ENCODE measurements around the gene FAM13B.

FAM13B gene

DNA sequence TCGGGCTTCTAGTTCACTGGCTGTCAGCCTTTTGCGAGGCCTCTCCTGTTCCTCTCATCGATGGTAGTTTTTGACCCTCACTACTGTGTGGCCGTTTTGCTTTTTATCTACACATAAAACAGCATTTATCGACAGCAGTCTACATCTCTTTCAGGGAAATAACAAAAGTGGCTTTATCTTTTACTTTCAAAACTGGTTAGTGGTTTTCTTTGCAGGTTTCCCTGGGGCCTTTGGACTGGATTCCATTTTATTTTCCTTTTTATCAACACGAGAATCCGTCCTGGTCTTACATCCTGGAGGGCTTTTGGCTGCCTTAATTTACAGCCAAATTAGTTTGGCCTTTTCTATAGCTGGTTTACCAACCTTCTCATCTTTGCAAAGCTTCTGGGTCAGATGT lies 144.4 kb downstream of the FAM13B start:
- peaks cover 26% of the 10 kb centered on the region for H3K4me1 ChIP-seq (ENCODE audit: control insufficient read depth, low read length)
- peaks cover 28% of the 10 kb centered on the region for H3K79me2 ChIP-seq (ENCODE audit: control insufficient read depth, low read length)
- H3K27me3 ChIP-seq (ENCODE audit: control insufficient read depth, low read length): no peaks in the 10 kb centered on the region
- H3K9me2 ChIP-seq (replicated peaks; ENCODE audit: control insufficient read depth, low read length): no peaks in the 10 kb centered on the region
- peak overlapping the region; percentile 71 for H3K4me2 ChIP-seq (ENCODE audit: low read length)
- H3K4me3 ChIP-seq (ENCODE audit: low read length): peak overlapping the region; percentile 82
- no peaks in the 10 kb centered on the region for H3K9me3 ChIP-seq (ENCODE audit: control insufficient read depth, insufficient read depth, low read length)
- TF ChIP-seq EZH2phosphoT487 (IDR thresholded peaks at IDR 0.05; ENCODE audit: borderline replicate concordance, low read length): no peak
- TF ChIP-seq, protein P1, sequence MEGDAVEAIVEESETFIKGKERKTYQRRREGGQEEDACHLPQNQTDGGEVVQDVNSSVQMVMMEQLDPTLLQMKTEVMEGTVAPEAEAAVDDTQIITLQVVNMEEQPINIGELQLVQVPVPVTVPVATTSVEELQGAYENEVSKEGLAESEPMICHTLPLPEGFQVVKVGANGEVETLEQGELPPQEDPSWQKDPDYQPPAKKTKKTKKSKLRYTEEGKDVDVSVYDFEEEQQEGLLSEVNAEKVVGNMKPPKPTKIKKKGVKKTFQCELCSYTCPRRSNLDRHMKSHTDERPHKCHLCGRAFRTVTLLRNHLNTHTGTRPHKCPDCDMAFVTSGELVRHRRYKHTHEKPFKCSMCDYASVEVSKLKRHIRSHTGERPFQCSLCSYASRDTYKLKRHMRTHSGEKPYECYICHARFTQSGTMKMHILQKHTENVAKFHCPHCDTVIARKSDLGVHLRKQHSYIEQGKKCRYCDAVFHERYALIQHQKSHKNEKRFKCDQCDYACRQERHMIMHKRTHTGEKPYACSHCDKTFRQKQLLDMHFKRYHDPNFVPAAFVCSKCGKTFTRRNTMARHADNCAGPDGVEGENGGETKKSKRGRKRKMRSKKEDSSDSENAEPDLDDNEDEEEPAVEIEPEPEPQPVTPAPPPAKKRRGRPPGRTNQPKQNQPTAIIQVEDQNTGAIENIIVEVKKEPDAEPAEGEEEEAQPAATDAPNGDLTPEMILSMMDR (IDR thresholded peaks at IDR 0.05; ENCODE audit: low read depth, low read length, poor library complexity, severe bottlenecking): no peak
- H3K36me3 ChIP-seq (ENCODE audit: control insufficient read depth, low read length): no peaks in the 10 kb centered on the region; the same call in 1 of the 2 replicates
- no peaks in the 10 kb centered on the region for H4K20me1 ChIP-seq (ENCODE audit: control insufficient read depth, insufficient read depth, low read depth, low read length)
- peak overlapping the region; percentile 69 for H3K27ac ChIP-seq (ENCODE audit: low read depth, low read length)
- peaks cover 18% of the 10 kb centered on the region for H3F3A ChIP-seq (ENCODE audit: control insufficient read depth, insufficient read depth)

Data from DOHH2 (cell line).